Right ventricle myocardium inferior (tissue), 1 donor: Measurements from ENCODE around the gene PANX1. TPM values are rescaled to one million over a fixed set of nuclear protein-coding genes. Genes with fewer than 3 reads are reported as not detected.
A peak's percentile ranks its signal among the peaks of the same experiment; 100 is the strongest.

ENCODE experiments used
- ATAC-seq: fragments of 200-7000 bp; cut with Tn5 transposase; one replicate; pipeline ENCODE4 v1.9.1; 2020; ENCODE audit warnings: mild to moderate bottlenecking, moderate library complexity
- DNase-seq: peaks from one replicate; pipeline ENCODE4 v3.0.0; 2021; ENCODE audit errors: missing footprints
- intact Hi-C: fragments of 100-400 bp; cut with DNase I; formaldehyde crosslinking; loops from one replicate; pipeline ENCODE4 v1.11.0; 2022
- total RNA-seq: library from RNA; stranded (reverse); fragmentation: NEBNext Ultra II Directional; extraction: Animal tissue kit (Norgen Biotek cat#: 25700); gene quantifications from one replicate; pipeline ENCODE4 v1.2.1, GENCODE V29; 2021
- donor health status: DM: no; HTN: yes; CAD: no; lungs with severe emphysema.

PANX1 gene
- total RNA-seq, 1 donor from 2014 or later = 27.2 TPM

DNA sequence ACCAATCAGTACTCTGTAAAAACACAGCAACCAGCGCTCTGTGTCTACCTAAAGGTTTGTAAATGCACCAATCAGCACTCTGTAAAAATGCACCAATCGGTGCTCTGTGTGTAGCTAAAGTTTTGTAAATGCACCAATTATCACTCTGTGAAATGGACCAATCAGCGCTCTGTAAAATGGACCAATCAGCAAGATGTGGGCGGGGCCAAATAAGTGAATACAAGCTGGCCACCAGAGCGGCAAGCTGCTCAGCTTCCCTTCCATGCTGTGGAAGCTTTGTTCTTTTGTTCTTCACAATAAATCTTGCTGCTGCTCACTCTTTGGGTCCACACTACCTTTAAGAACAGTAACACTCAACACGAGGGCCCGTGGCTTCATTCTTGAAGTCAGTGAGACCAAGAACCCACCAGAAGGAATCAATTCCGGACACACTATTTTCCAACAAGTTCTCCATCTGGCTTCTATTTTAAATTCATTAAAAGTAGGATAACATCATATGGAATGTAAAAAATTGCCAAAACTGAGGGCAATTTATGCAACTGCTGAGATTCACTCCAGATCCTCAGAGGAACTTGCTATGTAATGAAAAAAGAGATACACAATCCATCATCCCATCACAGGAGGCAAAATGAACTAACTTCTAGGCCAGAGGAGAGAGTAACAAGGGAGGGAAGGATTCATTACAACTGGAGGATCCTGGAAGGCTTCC is 3.1 kb upstream of the PANX1 start:
- ATAC-seq = no peak
- intact Hi-C loops = no loop called here

DNA sequence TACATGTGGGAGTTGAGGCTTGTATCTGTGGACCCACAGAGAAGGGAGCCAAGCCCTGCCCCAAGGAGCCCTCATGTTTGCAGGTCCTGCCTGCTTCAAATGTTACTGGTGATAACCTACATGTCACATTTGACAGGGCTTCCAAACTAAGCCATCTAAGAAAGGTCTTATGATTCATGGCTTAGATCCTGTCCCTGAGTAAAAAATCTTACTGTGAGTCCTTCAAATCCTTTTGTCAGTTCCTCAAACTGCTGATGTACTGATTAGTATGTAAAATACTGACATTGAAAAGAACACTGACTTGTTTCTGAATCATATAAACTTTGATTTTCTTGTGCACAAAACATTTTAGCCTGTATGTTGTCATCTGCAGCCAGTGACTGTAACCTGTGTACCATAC is 1.0 kb upstream of the PANX1 start:
- no peak for DNase-seq
- ATAC-seq = no peak
- intact Hi-C loops = no loop called here

More for the DNA sequence above, 3.1 kb upstream of the PANX1 start:
- no peak for DNase-seq

DNA sequence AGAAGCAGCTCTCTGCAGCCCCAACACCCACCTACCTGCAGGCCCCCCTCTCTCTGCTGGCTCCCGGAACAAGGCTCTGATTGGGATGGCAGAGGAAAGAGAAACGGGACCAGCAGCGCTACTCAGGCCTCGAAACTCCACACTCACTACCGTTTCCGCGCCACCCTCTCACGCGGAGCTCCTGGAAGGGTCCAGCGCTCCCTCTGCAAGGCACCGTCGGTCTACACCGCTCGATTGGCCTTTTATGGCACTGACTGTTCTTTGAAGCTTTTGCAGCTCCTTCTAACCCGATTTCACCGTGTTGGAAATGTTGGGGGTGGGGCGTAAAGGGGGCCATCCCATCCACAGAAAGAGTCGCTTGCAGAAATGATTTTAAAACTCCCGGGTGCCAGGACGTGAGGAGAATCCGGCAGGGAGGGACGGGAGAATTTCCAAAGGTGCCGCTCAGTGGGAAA is 323 bp upstream of the PANX1 start:
- intact Hi-C loops = no loop called here
- DNase-seq = no peak
- peak; percentile 21 for ATAC-seq

DNA sequence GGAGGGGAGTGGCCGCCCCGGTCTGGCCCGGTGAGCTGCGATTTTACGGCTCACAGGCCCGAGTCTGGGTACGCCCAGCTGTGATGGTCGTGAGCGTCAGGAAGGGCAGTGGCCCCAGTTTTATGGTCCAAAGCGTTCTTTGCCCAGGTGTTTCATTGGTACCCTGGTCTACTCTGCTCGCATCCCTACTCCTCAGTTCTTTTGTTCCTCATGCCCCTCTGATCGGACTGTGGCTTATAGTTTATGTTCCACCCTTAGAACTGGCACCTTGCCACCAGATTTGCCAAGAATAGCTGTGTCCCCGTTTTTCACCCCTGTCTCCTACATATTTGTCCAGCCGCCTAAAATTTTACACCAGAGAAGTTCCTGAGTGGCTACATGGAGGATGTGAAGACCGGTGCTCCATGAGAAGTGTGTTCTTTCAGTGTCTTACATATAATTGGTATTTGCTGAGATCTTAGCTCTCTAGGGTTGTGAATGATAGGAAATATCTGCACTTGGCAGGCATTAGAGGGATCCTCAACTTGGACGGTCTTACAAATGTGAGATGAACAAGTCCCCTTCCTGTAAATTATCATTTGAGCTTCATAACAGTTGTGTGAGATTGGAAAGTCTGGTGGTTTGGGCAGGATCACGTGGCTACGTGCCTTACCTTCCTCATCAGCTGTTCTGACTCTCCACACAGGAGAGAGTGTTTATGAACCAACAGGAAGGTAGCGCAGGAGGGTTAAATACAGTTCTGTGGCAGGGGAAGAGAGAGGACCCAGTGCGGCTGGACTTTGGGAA is 1.1 kb downstream of the PANX1 start:
- intact Hi-C loops = no loop called here
- ATAC-seq = peak; percentile 37
- no peak for DNase-seq

DNA sequence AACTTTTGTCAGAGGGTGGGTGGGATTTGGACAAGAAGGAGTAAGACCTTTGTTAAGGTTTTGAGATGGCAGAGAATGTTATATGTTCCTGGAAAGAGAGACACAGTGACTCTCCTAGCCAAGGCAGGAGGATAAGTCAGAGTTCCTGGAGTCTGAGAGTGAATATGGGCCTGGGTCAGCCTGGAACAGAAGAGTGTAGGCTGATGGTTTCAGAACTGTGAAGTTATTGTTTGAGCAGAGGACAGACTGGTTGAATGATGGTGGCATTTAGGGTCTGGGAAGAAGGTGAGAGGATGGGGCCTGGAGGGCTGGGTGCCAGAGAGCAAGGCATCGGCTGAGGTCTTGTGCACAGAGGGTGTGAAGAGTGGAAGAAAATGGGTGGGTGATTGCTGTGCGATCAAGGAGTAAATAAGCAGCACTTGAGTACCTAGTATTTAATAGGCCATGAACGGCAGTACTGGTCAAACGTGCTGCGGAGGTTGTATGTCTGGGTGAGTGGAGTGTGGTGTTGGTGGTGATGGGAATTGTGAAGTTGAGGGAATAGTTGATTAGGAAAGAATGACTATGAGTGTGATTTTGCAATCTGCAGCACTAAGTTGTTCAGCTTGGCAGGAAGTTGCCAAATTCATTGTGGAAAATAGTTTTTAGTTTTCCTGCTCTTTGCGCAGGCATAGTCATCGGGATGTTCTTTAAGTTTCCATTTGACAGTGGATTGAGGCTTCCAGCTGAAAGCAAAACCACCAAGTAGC is 1.8 kb downstream of the PANX1 start:
- no peak for DNase-seq
- peak; percentile 40 for ATAC-seq
- intact Hi-C loops = no loop called here

DNA sequence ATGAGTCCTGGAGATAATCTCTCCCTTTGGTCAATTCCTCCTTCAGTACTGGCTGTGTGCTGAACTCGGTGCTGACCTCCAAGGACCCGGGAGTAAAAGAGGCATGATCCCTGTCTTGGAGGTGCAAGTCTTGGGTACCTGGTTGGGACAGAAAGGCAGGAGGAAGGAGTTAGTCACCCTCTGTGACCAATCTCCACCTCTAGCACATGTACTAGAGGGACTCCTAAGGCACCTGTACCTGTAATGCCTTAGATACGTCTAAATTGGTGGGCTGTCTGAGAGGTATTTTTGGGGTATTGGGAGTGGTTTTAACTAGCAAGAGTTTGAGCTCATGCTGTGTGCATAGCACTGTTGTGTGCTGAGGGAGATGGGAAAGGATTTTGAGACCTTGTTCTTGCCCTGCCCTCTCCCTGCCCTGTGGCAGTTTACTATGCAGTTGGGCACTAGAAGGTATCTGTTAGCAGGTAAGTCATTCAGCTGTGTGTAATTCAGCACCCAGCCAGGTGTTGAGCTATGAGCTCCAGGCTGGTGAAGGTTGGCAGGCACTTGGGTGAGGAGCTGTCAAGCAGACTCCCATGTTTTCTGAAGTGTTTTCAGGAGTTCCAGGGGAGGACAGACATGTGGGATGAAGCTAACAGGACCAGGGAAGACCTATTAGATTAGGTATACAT is 2.5 kb downstream of the PANX1 start:
- intact Hi-C loops = no loop called here
- DNase-seq = no peak
- ATAC-seq = no peak

DNA sequence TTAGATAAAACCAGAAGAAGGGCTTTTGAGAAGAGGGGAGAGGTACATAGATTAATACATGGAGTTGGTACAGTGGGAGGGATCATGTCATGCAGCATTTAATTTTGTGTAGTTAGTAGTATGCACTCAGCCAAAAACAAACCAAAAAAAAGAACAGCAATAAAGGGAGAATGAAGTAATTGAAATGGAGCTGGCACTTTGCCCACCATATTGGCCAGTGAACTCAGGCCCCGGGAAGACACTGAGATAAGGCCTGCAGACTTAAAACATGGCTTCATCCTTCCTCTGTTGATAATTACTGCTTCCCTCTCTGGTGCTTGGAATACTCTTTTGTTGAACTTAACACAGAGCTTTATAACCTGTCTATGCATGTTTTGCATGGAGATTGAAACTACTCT is 3.1 kb downstream of the PANX1 start:
- ATAC-seq = peak; percentile 0
- intact Hi-C loops = no loop called here
- DNase-seq = no peak

DNA sequence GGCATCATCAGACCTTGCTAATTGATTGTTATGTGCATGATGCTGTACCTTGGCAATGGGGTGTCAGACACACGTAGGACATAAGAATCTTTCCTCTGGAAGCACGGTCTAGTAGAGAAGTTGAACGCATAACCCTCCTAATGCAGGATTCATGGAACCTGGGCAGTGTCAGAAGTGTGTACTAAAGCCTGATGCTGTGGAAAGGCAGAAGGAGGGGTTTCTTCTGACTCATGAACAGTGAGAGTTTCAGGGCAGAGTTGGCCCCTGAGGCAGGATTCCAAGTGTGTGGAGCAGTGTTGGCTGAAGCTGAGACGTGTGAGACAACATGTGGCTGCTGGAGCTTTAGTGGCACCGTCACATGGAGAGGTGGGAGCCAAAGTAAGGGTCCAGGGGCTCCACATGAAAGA is 3.5 kb downstream of the PANX1 start:
- DNase-seq (no peak), ATAC-seq (no peak)
- intact Hi-C loops = no loop called here

DNA sequence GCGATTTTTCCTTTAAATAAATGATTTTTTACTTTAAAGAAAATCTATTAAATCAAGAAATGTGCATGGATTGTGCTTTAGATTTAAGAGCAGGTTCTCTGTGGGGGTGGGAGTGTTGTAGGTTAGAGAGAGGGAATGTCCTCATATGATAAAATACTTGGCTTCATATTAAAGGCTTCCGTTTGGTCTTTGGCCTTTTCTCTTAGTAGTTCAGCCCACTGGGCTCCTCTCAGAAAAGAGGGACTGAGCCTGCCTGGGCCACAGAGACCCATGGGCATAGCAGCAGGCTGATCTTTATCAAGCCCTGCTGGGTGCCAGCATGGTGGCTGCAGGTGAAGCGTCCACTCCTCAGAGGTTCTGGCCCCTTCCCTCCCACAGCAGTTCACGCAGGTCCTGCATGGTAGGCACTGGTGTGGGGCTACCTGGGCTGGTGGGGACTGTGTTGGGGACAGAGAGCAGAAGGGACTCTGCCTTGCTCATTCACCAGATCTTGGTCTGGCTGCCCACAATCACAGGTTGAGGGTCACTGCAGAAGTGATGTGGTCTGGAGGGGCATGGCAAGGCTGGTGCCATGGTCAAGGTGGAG is 4.3 kb downstream of the PANX1 start:
- DNase-seq (no peak), ATAC-seq (no peak)
- intact Hi-C loops = no loop called here

DNA sequence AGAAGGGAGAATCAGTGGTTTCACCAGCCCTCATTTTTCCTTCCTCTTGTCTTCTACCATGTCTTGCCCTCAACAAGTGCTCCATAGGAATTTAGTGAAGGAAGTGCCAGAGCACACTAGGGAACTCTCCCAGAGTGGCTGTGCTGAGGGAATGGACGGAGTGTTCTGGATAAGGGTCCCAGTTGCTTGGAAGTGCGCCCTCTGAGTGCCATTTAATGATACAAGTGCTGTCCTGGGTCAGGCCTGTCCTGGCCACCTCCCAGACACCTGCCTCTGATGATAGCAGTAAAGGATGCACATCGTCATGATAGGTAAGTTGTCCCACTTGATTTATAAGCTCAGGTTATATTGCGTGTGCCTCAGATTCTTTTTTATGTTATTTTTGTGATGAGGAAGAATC is 5.1 kb downstream of the PANX1 start:
- DNase-seq (no peak), ATAC-seq (peak; percentile 33)
- intact Hi-C loops = no loop called here

DNA sequence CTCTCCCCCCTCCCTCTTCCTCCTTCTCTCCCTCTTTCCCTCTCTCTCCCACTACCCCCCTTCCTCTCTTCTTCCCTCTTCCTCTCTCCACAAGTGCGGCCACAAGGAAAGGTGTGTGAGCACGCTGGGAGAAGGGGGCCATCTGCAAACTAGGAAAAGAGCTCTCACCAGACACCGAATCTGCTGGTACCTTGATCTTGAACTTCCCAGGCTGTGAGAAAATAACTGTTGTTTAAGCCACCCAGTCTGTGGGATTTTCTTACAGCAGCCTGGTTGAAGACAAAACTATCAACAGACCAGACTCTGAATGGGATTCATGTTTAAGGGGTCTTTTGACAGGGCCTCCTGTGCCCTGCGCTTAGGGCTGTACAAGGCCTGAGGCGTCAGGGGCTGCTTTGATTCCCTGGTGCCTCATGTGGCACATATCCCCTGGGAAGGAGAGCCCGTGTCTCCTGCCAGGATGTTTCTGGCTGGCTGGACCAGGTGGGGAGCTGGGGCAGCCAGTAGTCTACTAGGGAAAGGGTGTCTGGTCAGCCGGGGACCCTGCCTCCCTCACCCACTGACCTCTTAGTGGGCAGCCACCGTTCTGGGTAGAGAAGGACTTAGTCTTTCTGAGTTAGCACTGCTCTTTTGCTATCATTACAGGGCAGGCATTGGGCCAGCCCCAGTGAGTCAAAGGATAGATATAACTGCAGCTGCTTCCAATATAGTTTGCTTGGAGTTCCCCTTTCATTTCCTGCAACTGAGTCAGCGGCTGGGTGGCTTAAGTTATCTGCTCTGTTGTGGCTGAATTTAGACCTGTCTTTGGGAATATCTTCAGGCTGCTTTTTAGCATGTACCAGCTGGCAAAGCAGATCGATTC is 6.2 kb downstream of the PANX1 start:
- DNase-seq = peak; percentile 83
- ATAC-seq = peak; percentile 71
- intact Hi-C loops = no loop called here

DNA sequence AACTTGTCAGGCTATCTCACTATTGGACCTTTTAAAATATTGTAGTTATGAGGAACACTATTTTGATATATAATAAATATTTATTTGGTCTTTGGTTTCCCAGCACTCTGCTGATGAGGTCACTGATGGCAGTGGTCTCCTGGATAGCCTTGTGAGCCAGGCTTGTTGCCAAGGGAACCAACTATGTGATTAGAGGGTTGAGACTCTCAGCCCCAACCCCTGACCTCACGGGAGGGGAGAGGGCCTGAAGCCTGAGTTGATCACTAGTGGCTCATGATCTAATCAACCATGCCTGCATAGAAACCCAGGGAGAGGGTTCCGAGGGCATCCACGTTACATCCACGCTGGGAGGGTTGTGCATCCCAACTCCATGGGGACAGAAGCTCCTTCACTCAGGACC is 10.8 kb downstream of the PANX1 start:
- ATAC-seq (no peak), DNase-seq (no peak)
- intact Hi-C loops = no loop called here

DNA sequence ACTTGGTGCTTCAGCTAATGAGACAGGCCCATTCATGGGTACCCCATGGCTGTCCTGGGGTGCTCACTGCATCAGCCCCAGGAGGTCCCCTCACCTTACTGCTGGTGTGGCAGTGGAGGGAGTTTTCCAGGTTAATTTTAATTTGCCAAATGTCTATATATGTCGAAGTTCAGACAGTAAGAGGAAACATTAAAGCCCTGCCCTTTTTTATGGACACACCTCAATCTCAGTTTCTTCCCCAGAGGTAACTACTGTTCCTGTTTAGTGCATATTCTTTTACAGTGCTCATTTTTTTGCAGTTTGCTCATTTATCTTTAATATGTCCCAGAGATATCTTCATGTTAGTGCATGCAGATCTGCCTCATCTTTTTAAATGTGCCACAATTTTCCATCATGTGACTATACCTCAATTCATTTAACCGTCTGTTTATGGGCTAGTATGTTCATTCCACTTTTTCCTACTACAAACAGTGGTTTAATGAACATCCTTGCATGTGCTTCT is 11.6 kb downstream of the PANX1 start:
- no peak for DNase-seq
- ATAC-seq = no peak
- intact Hi-C loops = no loop called here

DNA sequence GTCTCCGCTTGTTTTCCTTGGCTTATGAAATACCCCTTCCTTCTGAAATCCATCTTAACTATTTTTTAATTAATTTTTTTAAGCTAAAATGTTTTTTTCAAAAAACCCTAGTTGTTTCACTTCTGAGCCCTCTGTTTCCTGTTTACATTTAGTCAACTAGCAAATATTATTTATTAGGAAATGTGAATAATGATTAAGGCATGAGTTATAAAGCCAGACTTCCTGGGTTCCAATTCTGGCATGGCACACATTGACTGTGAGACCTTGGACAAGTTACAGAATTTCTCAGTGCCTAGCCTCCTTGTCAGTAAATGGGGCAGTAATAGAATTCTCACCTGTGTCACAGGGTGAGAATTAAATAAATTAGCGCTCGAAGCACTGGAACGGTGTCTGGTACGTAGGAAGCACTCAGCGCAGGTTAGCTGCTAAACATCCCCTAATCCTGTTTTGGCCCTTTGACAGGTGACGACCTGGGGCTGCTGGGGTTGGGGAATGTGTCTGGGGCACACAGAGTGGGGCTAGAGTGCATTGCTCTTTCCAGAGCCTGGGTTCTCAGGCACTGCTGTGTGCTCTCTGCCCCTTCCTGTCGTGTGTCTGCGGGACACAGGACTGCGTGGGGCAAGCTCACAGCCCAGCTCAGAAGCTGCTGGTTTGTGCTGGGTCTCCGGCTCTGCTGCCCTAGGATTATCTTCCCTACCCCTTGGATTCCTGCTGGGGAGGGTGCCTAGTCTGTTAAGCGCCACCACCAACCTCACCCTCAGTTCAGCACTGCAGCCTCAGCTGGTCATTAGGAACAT is 13.1 kb downstream of the PANX1 start:
- no peak for ATAC-seq
- DNase-seq = no peak
- intact Hi-C loops = no loop called here

DNA sequence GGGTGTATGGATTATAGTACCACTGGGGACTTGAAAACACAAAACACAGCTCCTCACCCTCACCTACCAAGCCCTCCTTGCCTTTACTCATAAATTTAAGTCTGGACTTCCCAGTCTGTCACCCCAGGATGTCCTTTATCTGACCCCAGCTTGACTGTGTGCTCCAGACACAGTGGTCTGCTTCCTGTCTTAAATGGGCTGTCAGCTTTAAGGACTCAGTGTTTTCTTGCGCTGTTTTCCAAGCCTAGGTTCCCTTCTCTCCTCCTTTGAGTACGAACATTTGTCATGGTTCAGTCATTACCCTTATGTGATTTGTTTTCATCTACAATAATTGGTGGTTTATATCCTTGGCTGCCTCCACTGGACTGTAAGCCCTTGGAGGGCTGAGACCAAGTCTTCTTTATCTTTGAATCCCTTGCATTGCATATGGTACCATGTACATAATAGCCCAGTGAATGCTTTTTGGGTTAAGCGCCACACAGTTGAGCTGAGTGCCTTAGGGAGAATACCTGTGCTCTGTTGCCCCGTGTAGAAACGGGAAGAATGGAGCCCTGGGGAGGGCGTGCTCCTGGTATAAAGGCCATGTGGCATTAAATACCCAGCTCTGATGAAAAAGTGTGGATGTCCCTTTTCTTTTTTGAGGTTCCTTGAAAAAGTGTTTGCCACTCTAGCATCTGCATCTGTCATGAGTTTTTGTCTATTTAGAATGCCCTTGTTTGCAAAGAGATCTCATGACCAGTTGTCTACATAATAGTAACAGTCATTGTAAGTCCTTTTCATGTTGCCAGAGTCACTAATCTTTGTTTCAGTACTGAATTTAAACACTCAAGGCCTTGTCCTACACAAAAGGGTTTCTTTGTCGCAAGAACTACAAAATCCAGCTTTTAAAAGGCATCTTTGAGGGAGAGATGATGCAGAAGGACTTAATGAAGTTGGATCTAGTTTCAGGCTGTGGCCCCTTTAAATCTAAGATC is 14.0 kb downstream of the PANX1 start:
- DNase-seq (no peak), ATAC-seq (no peak)
- intact Hi-C loops = no loop called here

DNA sequence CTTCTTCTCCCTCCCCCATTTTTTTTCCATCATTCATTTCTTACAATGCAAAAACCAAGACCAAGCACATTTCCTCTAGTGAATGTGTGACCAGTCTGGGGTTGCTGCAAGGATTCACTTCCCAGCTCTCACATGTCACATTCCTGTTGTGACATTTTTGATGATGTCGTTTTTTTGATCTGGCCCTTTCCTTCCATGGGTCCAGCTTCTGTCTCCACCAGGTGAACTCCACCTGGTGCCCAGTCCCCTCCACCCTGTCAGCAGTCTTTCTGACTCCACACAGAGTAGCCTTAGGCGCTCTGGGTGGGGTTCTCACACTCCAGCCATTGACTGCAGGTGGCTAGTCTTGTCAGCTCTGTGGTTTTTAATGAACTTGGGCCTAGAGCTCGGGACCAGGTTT is 15.6 kb downstream of the PANX1 start:
- no peak for ATAC-seq
- DNase-seq = no peak
- intact Hi-C loops = no loop called here
